IPS-NIHi7 (cell line): Measurements from ENCODE around the gene ADGRB3.
"Not testable (repeated sequence)": the region's sequence is repeated elsewhere in the genome, so short reads cannot be mapped to it uniquely, and the experiment has no call there.

Experiments
- DNase-seq: peaks from one replicate; pipeline ENCODE4 v3.0.0; 2012; ENCODE audit warnings: mixed read lengths; ENCODE audit errors: extremely low spot score

Gene ADGRB3

DNA sequence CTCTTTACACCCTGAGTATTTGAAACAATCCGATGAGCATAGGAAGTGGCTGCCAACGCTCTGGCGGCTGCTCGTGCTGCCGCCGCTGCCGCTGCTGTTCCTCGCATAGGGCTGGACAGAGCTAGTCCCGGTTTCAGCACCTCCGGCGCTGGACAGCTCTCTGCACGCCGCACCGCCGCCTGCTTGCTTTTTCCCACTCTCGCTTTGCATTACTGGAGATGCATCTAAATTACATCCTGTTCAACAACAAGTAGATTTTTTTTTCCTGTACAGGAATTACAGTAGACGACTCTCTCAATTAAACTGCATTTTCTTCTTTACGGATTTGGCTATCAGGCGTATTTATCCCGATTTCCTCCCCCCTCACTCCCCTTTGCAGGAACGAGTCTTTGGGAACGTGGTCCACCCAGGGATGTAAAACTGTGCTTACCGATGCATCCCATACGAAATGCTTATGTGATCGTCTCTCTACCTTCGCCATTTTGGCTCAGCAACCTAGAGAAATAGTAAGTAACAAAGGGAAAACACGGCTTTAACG is 597.9 kb downstream of the ADGRB3 start:
- peak; percentile 84 for DNase-seq

GRCh38 chr6:69238067-69238466 is 603.0 kb downstream of the ADGRB3 start:
- no peak for DNase-seq

DNA sequence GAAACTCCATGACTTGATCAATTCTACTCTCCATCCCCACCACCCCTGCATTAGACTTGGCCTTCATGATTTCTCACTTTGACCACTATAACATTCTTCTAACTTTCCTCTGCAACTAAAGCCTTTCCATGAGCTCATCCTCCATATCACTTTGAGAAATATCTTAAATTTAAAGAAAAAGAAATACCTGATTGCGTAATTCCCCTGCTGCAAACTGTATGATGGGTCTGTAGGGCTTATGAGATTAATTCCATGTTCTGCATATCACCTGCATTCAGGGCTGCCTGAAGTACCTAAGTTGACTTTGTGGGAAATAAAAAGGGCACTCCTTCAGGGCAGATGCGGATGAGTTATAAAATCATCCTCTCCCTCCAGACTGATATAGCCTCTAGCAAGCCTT is 611.9 kb downstream of the ADGRB3 start:
- no peak for DNase-seq

DNA sequence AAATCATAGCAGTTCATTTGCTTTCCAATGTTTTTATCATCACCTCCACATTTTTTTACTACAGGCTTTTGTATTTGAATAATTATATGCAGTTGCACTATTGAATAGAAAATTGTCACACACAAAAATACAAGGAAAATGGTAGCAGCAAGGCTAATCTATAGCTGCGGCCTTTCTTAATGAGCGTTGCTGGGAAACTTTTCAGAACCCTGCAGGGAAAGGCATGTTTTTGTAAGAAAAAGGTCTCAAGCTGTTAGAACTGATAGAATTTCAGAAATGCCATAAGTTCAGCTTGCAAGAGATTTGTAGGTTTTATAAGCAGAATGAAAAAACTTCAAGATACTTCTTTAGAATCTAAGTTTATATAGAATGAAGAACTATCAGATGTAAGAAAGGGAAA is 625.9 kb downstream of the ADGRB3 start:
- no peak for DNase-seq

DNA sequence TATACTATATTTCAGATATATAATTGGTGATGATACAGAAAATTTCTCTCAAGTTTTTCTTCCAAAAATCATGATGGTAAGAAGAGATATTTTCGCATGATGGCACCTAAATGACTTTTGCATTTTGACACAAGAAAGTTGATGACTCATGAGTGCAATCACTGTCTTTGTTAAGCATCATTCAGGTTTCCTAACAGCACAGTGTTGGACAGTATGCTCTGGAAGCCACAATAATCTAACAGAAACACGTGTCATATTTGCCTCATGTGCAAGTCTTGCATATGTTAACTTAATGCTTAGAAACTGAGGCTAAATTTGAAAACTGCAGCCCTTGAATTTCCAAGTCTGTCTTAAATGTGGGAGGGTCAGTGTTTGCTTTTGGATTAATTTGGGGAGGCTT is 628.2 kb downstream of the ADGRB3 start:
- no peak for DNase-seq

- DNase-seq = no peak
Measured at GRCh38 chr6:69265090-69265489, 630.0 kb downstream of the ADGRB3 start.

- DNase-seq = no peak
Measured at GRCh38 chr6:69265706-69266105, 630.6 kb downstream of the ADGRB3 start.

- no peak for DNase-seq
Measured at GRCh38 chr6:69276204-69276603, 641.1 kb downstream of the ADGRB3 start.

DNA sequence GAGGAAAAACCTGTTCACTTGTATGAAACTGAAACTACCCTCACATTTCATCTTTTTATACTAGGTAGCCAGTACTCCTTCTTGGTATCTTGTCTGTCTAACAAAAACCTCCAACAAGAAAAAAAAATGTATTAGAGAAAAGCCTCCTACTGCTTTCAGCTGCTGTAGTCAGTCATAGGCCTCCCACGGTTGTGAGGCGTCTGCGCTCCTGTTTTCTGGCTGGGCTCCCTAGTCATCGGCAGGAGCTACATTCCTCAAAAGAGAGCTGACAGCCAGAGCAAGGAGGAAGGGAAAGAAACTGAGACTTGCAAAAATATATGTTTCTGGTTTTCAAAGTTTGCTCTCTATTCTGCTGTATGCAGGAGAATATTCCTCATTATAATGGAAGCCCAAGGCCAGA is 644.7 kb downstream of the ADGRB3 start:
- no peak for DNase-seq

DNA sequence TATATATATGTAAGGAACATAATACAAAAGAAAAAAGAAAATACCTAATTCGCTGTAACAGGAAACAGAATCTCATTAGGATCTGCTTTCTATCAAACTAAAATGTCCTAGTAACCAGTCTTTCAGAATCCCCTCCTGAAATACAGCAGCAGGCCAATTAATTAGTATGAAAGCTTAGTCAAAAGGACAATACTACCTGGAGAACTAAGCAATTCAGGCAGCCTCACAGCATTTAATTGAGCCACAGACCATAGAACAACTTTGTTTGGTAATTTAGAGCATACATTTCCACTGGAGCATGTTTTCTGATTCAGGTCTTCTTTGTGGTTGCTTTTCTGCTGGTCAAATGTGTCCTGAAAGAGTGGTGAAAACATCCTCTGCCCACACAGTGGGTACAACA is 645.8 kb downstream of the ADGRB3 start:
- DNase-seq = no peak

DNA sequence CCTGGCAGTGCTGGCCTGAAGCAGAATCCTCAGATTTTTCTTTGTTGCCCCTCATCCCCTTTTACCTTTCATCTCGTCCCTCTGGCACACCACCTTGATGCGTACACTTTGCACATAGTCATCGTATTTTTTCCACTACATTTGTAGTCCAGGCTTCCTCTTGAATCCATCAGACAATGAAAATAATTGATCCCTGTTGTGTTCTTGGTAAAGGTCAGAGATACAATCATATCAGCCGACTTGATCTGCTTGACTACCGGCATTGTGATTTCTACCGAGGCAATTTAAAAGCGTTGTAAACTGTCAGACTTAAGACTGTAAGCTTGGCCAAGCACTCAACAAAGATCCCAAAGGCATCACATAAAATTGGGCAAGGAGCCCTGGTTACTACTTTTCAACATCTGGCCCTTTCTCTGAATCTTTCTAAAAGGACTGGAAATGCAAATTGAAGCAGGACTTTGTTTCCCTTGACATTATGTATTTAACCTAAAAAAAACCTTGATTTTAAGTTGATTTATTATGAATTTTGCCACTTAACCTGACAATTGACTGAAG is 649.2 kb downstream of the ADGRB3 start:
- no peak for DNase-seq

GRCh38 chr6:69285054-69285453 is 650.0 kb downstream of the ADGRB3 start:
- no peak for DNase-seq

DNA sequence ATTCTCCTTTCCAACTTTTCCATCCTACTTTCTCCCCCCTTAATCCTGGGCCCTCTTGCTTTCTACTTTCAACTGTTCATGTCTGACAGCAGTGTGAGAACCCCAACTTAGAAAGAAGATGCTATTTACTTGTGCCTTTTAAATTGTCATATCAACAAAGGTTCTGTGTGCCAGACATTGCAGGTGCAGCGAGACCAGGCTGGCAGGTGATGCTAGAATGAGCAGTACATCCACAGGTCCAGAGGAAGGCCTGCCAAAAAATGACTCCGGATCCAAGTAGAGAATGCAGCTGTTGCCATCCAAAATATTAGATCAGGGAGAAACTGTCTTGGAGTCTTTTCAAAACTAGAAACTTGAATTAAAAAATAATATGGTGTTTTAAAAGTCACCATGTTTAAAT is 651.2 kb downstream of the ADGRB3 start:
- DNase-seq = no peak

DNA sequence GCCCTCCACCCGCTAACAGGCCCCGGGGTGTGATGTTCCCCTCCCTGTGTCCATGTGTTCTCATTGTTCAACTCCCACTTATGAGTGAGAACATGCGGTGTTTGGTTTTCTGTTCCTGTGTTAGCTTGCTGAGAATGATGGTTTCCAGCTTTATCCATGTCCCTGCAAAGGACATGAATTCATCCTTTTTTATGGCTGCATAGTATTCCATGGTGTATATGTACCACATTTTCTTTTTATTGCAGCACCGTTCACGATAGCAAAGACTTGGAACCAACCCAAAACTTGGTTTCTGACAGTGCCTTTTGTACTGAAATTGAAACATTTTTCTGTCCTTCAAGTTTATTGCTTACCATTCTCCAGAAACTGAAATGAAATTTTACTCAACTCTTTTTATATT is 653.1 kb downstream of the ADGRB3 start:
- not testable (repeated sequence) for DNase-seq

GRCh38 chr6:69289689-69290495 is 654.8 kb downstream of the ADGRB3 start:
- DNase-seq = no peak

DNA sequence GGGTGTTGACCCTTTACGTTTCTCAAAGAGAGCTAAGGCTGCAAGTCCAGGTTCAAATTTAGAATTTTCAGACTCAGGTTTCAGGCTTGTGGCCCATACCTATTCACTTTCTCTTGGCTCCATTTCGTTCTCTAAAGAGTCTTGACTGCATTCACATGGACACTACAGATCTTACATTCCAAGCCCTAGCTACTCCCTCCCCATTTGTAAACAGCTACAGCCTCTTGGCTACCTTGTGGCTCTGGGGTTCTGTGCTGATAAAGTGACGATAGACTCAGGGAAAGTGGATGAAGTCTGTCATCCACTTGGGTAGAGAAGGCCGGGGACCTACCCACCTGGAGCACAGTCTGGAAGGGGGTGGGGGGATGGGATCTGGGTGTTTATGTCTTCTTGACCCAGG is 658.4 kb downstream of the ADGRB3 start:
- no peak for DNase-seq

- DNase-seq = no peak
Measured at GRCh38 chr6:69294407-69294806, 659.3 kb downstream of the ADGRB3 start.

DNA sequence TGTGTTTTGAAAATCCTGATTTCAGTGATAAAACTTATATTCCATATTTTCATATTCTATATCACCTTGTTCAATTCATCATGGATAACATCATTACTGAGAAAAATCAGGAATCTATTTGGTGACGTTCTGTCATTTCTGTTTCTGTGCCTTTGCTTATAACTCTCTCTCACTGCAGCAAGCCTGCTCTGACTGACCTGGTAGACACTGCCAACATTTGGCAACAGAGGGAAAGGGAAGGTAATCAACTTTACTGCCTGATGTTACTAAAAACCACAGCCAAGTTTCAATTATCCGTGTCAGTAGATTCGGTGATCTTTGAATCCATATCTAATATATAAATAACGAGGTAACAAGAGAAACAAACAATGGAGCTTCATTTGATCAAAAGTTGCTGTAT is 659.8 kb downstream of the ADGRB3 start:
- no peak for DNase-seq

DNA sequence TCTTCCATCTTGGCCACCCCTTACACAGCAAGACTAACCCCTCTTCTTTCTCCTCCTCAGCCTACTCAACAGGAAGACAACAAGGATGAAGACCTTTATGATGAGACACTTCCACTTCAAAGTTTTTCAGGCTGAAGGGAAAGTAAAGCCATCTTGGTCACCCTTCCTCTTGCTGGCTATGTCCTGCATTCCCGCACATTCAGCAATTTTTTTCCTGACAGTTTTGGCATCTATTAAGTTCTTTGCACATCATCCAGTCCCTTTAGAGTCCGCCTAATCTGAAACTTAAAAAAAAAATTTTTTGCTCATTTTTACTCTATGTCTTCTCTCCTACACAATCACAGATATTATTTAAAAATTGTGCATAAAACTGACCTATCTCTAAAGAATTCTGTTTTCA is 668.3 kb downstream of the ADGRB3 start:
- DNase-seq = no peak

DNA sequence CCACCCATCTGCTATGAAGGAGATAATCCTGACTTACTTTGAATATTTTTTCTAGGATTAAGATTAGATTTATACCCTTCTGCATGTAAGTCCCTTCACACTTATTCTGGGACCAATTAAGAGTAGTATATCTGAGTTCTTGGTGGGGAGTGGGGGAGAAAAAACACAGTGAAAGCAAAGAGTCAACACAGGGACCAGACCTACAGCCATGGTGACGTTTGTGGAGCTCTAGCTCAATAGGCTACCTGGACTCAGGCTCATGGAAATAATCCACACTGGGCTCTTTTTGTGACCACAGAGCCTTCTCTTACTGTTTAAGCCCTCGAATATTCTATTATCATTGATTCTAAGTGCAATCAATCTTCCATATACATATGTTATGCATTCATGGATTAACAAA is 670.4 kb downstream of the ADGRB3 start:
- no peak for DNase-seq

DNA sequence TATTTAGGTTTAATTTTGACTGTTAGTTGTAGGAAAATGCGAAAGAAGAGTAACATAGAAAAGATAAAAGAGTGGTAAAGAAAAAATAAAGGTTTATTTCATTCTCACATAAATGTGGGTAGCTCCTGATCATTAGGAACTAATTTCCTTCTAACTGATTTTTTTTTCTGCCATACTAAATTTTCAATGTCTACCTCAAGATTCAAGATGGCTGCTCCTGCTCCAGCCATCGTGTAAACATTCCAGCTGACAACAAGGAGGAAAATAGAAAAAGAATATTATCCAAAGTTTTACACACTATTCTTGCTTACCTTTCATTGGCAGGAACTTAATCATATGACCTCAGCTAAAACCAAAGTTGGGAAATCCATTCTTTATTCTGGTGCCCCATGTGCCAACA is 673.5 kb downstream of the ADGRB3 start:
- DNase-seq = no peak

GRCh38 chr6:69311888-69312287 is 676.8 kb downstream of the ADGRB3 start:
- DNase-seq = peak; percentile 15

GRCh38 chr6:69314001-69314400 is 678.9 kb downstream of the ADGRB3 start:
- no peak for DNase-seq
